Retina (tissue), 1 donor: ENCODE results near the gene HCFC2.
"Not testable (repeated sequence)": the region's sequence is repeated elsewhere in the genome, so short reads cannot be mapped to it uniquely, and the experiment has no call there.

Experiments used
- DNase-seq: peaks from one replicate; pipeline ENCODE4 v3.0.0-alpha.2; 2016

Gene HCFC2

GRCh38 chr12:104064031-104064841 lies at the start of gene HCFC2:
Gene HCFC2 (plus strand): TSS chr12:104064531. CDS start chr12:104064561, 30 bp downstream.
- peak; percentile 98 for DNase-seq

GRCh38 chr12:104021862-104022261 lies 42.5 kb upstream of the HCFC2 start:
- DNase-seq, result not testable (repeated sequence)

- DNase-seq, result no peak
These were observed 41.5 kb upstream of the HCFC2 start for GRCh38 chr12:104022786-104023185.

GRCh38 chr12:104023710-104024109 lies 40.6 kb upstream of the HCFC2 start:
- no peak for DNase-seq

- DNase-seq, result no peak
These were observed 40.0 kb upstream of the HCFC2 start for GRCh38 chr12:104024348-104024747.

GRCh38 chr12:104025771-104026170 lies 38.6 kb upstream of the HCFC2 start:
- no peak for DNase-seq

GRCh38 chr12:104026841-104027599 lies 37.3 kb upstream of the HCFC2 start:
- DNase-seq, result no peak

- DNase-seq, result not testable (repeated sequence)
These were observed 33.7 kb upstream of the HCFC2 start for GRCh38 chr12:104030596-104030995.

- not testable (repeated sequence) for DNase-seq
These were observed 28.2 kb upstream of the HCFC2 start for GRCh38 chr12:104036143-104036542.

- not testable (repeated sequence) for DNase-seq
These were observed 24.6 kb upstream of the HCFC2 start for GRCh38 chr12:104039769-104040168.

- DNase-seq, result no peak
These were observed 21.8 kb upstream of the HCFC2 start for GRCh38 chr12:104042580-104042979.

GRCh38 chr12:104044158-104044557 lies 20.2 kb upstream of the HCFC2 start:
- DNase-seq, result no peak

GRCh38 chr12:104046306-104046705 lies 18.0 kb upstream of the HCFC2 start:
- DNase-seq, result no peak

GRCh38 chr12:104048162-104048561 lies 16.2 kb upstream of the HCFC2 start:
- no peak for DNase-seq

GRCh38 chr12:104048811-104049210 lies 15.5 kb upstream of the HCFC2 start:
- DNase-seq, result no peak

GRCh38 chr12:104049278-104049902 lies 14.9 kb upstream of the HCFC2 start:
- no peak for DNase-seq

- peak; percentile 65 for DNase-seq
These were observed 14.4 kb upstream of the HCFC2 start, which contains the start of gene GLT8D2 for GRCh38 chr12:104049903-104050356. Gene GLT8D2 (minus strand): TSS chr12:104050187. CDS start chr12:104019648, 30,539 bp downstream.

- no peak for DNase-seq
These were observed 13.9 kb upstream of the HCFC2 start for GRCh38 chr12:104050436-104050835.

- no peak for DNase-seq
These were observed 9.5 kb upstream of the HCFC2 start for GRCh38 chr12:104054681-104055346.

- DNase-seq, result no peak
These were observed 8.5 kb upstream of the HCFC2 start for GRCh38 chr12:104055686-104056388.

GRCh38 chr12:104056419-104056972 lies 7.8 kb upstream of the HCFC2 start:
- no peak for DNase-seq

GRCh38 chr12:104057771-104058197 lies 6.5 kb upstream of the HCFC2 start:
- DNase-seq, result peak; percentile 32
